Measurements from ENCODE around the gene TMEM190. TPM values are rescaled to one million over a fixed set of nuclear protein-coding genes. Genes with fewer than 3 reads are reported as not detected.
"Not testable (repeated sequence)": the region's sequence is repeated elsewhere in the genome, so short reads cannot be mapped to it uniquely, and the experiment has no call there.

The TMEM190 gene
- total RNA-seq, 2 experiments from 2014 or later, result not detected

GRCh38 chr19:55384920-55385723 lies 8.5 kb downstream of the TMEM190 start:
- POLR2A ChIA-PET, result interaction anchor here (0.7 to 2.9 kb wide), 12 partner anchors 12 to 240 kb away, joined by 3 to 26 read pairs (median 5); partner anchors contain the start of genes HSPBP1, KMT5C, PPP6R1 and UBE2S
- CTCF ChIA-PET, result interaction anchor here (1.0 to 2.3 kb wide), 8 partner anchors 22 to 269 kb away, joined by 3 to 17 read pairs (median 6); partner anchors contain the start of gene UBE2S

- ChIA-PET POLR2A (interaction anchor here (0.9 to 2.1 kb wide), 3 partner anchors 11 to 46 kb away, joined by 3 to 16 read pairs (median 6); partner anchors contain the start of genes KMT5C and UBE2S), CTCF (interaction anchor here (1.2 kb wide), 1 partner anchor 84 kb away, joined by 3 read pairs; no protein-coding TSS in a partner anchor)
Measured at GRCh38 chr19:55385724-55386492, 9.3 kb downstream of the TMEM190 start, which contains the start of gene RPL28. RPL28 (plus strand) TSS chr19:55385932; CDS start chr19:55386358, 426 bp downstream.

GRCh38 chr19:55386493-55386971 lies 9.9 kb downstream of the TMEM190 start:
- CTCF ChIA-PET, result interaction anchor here (1.2 kb wide), 1 partner anchor 85 kb away, joined by 3 read pairs; no protein-coding TSS in a partner anchor
- POLR2A ChIA-PET, result interaction anchor here (0.9 to 2.1 kb wide), 5 partner anchors 11 to 132 kb away, joined by 3 to 16 read pairs (median 5); partner anchors contain the start of genes KMT5C and UBE2S

- POLR2A ChIA-PET, result interaction anchor here (1.2 to 3.6 kb wide), 6 partner anchors 14 to 133 kb away, joined by 3 to 16 read pairs (median 6); partner anchors contain the start of gene UBE2S
- CTCF ChIA-PET, result interaction anchor here (0.9 kb wide), 1 partner anchor 20 kb away, joined by 3 read pairs; the partner anchor contains the start of gene UBE2S
Measured at GRCh38 chr19:55387736-55388497, 11.3 kb downstream of the TMEM190 start.

- CTCF ChIA-PET, result interaction anchor here (2.0 kb wide), 1 partner anchor 88 kb away, joined by 6 read pairs; no protein-coding TSS in a partner anchor
- POLR2A ChIA-PET, result interaction anchor here (1.2 to 3.6 kb wide), 3 partner anchors 12 to 18 kb away, joined by 5 to 14 read pairs (median 8); partner anchors contain the start of gene UBE2S
Measured at GRCh38 chr19:55389386-55390317, 13.0 kb downstream of the TMEM190 start.

- CTCF ChIA-PET, result interaction anchor here (2.0 kb wide), 1 partner anchor 89 kb away, joined by 6 read pairs; no protein-coding TSS in a partner anchor
- POLR2A ChIA-PET, result interaction anchor here (1.2 to 3.6 kb wide), 3 partner anchors 11 to 17 kb away, joined by 5 to 14 read pairs (median 8); partner anchors contain the start of gene UBE2S
Measured at GRCh38 chr19:55390461-55390880, 13.8 kb downstream of the TMEM190 start.

- ChIA-PET CTCF (interaction anchor here (2.0 kb wide), 1 partner anchor 89 kb away, joined by 6 read pairs; no protein-coding TSS in a partner anchor), POLR2A (interaction anchor here (1.2 to 3.6 kb wide), 2 partner anchors 10 to 16 kb away, joined by 5 to 14 read pairs; partner anchors contain the start of gene UBE2S)
Measured at GRCh38 chr19:55391191-55391670, 14.6 kb downstream of the TMEM190 start.

- ChIA-PET POLR2A (interaction anchor here (0.6 kb wide), 1 partner anchor 156 kb away, joined by 3 read pairs; no protein-coding TSS in a partner anchor), CTCF (no interaction called here)
Measured at GRCh38 chr19:55391702-55392615, 15.3 kb downstream of the TMEM190 start.

GRCh38 chr19:55392820-55393761 lies 16.5 kb downstream of the TMEM190 start:
- POLR2A ChIA-PET, result interaction anchor here (0.6 to 1.6 kb wide), 2 partner anchors 14 to 157 kb away, joined by 3 read pairs; no protein-coding TSS in a partner anchor
- CTCF ChIA-PET, result no interaction called here

- CTCF ChIA-PET, result no interaction called here
- POLR2A ChIA-PET, result interaction anchor here (1.4 kb wide), 1 partner anchor 12 kb away, joined by 6 read pairs; the partner anchor contains the start of gene RPL28
Measured at GRCh38 chr19:55398200-55398925, 21.7 kb downstream of the TMEM190 start.

- CTCF ChIA-PET, result no interaction called here
- POLR2A ChIA-PET, result interaction anchor here (2.2 to 3.0 kb wide), 2 partner anchors 10 to 12 kb away, joined by 5 to 7 read pairs; no protein-coding TSS in a partner anchor
Measured at GRCh38 chr19:55400281-55401087, 23.9 kb downstream of the TMEM190 start.

- POLR2A ChIA-PET, result interaction anchor here (2.2 to 3.0 kb wide), 2 partner anchors 11 to 13 kb away, joined by 5 to 7 read pairs; no protein-coding TSS in a partner anchor
- CTCF ChIA-PET, result not testable (repeated sequence)
Measured at GRCh38 chr19:55401390-55401789, 24.8 kb downstream of the TMEM190 start.

- CTCF ChIA-PET, result no interaction called here
- POLR2A ChIA-PET, result interaction anchor here (2.2 to 3.0 kb wide), 2 partner anchors 12 to 14 kb away, joined by 5 to 7 read pairs; no protein-coding TSS in a partner anchor
Measured at GRCh38 chr19:55402509-55402908, 25.9 kb downstream of the TMEM190 start.
